Measurements from ENCODE around the gene SPATA22. TPM values are rescaled to one million over a fixed set of nuclear protein-coding genes. Genes with fewer than 3 reads are reported as not detected.
"Not testable (repeated sequence)": the region's sequence is repeated elsewhere in the genome, so short reads cannot be mapped to it uniquely, and the experiment has no call there.

SPATA22 gene
- total RNA-seq (2014; rRNA removed), result not detected in 2 replicates
- not detected for polyA plus RNA-seq (2012)

DNA sequence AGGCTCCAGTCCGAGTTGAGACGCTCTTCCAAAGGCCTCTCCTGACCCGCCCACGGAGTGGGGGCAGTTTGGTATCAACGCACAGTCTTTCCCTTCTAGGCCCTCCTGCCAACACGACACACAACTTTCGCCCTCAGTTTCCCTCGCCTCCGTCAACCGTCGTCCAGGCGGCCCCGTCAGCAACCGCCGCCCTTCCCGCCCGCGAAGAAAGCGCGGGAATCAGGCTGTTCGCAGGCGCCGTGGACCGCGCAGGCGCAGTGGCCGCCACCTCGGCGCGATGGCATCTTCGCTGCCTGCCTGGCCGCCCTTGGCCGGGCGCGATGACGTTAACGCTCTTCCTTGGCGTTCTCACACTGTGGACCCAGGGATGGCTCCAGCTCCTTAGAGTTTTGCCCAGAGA, at the start of gene SPATA22:
Gene SPATA22 (minus strand): TSS at position 221 of the 400 bp plus-strand sequence. CDS start 2,494 bp downstream, outside the sequence.
- DNase-seq (ENCODE audit: low read depth), result no peak

DNA sequence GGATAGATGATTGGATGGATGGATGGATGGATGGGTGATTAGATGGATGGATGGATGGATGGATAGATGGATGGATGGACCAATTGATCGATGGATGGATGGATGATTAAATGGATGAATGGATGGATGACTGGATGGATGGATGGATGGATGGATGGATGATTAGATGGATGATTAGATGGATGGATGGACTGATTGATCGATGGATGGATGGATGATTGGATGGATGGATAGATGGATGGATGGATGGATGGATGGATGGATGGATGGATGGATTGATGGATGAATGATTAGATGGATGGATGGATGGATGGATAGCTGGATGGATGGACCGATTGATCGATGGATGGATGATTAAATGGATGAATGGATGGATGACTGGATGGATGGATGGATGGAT, 47.9 kb upstream of the SPATA22 start:
- not testable (repeated sequence) for DNase-seq (ENCODE audit: low read depth)

DNA sequence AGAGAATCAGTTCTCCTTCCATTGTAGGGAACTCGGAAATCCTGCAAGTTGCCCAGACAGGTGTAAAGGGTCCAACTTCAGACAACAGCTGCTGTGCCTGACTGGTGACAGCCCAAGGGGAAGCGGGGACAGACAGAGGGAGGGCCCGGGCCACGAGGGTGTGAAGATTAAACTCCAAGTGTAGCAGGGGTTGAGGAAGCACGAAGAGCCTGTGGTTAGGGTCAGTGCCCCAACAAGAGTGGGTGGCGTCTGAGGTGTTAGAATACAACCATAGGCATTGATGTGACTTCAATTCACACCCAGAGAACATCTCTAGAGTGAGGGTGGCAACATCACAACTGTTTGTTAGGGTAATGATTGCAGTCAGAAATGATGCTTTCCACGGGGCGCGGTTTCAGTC, 43.3 kb upstream of the SPATA22 start:
- no peak for DNase-seq (ENCODE audit: low read depth)

DNA sequence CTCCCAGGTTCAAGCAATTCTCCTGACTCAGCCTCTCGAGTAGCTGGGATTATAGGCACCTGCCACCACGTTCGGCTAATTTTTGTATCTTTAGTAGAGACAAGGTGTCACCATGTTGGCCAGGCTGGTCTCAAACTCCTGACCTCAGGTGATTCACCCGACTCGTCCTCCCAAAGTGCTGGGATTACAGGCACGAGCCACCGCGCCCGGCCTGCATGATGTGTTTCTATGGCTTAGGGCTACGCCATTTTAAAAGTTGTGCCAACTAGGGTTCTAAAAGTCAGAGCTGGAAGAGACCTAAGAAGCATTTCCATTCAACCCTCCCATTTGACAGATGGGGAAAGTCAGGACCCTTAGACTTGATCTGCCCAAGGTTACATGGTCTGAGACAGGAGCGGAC, 42.5 kb upstream of the SPATA22 start:
- DNase-seq (ENCODE audit: low read depth), result not testable (repeated sequence)

DNA sequence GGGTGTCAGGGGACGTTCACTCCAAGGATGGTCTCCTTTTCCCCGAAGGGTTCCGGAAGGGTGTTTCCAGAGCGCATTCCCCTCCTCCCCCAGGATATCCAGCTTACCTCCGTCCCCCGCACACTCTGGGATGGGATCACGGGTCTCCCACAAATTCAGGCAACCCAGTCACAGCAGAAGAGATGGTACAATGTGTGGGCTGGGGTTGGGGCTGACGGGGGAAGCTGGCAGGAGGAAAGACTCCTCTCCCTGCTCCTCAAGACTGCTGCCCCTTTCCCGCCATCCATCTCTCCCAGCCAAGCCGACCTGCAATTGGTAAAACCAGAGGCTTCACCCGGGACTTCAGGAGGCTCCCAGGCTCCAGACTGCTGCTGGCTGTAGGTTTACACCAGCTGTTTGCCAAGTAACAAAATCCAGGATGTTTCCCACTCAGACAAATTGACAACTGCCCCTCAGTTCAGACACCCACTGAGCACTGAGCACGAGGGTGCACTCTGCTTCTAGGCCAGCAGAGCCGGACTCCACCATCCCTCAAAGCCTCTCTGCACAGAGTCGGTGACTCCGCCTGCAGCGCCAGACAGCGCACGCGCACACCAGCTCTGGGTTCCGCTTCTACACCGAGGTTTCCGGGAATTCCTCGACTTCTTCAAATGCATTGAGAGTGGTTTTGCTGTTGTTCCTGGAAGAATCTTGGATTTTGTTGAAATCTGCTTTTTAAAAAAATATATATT, 41.9 kb upstream of the SPATA22 start:
- no peak for DNase-seq (ENCODE audit: low read depth)

GRCh38 chr17:3512505-3513171, 41.0 kb upstream of the SPATA22 start:
- peak; percentile 18 for DNase-seq (ENCODE audit: low read depth)

GRCh38 chr17:3511852-3512504, 40.4 kb upstream of the SPATA22 start:
- no peak for DNase-seq (ENCODE audit: low read depth)

DNA sequence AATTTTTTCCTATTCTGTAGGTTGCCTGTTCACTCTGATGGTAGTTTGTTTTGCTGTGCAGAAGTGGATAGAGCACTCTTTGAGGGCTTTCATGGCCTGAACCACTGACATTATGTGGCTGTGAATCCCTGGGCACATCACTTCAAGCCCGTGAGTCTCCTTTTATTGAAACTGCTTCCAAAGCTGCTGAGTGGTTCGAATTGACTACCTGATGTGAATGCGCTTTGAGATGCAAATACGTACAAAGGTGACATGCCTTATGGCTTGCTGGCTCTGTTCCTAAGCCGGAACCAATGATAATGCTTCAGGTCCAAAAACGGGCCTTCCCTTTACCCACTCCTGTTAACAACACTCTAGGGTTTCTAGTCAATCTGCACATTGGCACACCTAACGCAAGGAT, 38.5 kb upstream of the SPATA22 start:
- DNase-seq (ENCODE audit: low read depth), result no peak

DNA sequence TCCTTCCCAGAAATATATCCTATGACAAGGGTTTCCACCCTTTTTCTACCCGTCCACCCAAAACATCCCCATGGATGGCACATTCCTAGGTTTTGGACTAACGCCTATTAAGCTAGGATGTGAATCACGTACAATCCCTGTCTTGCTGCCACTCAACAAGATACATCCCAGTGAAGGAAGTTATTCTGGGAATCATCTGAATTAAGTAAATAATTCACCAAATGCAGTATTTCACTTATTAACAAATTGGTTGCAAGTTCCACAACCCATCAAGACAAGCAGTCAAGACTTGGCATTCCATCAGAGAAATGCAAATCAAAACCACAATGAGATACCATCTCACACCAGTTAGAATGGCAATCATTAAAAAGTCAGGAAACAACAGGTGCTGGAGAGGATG, 36.2 kb upstream of the SPATA22 start:
- no peak for DNase-seq (ENCODE audit: low read depth)

- DNase-seq (ENCODE audit: low read depth), result no peak
These were observed 35.5 kb upstream of the SPATA22 start for GRCh38 chr17:3507071-3507470.

- no peak for DNase-seq (ENCODE audit: low read depth)
These were observed 34.4 kb upstream of the SPATA22 start for GRCh38 chr17:3506054-3506453.

- no peak for DNase-seq (ENCODE audit: low read depth)
These were observed 33.4 kb upstream of the SPATA22 start for GRCh38 chr17:3505008-3505407.

DNA sequence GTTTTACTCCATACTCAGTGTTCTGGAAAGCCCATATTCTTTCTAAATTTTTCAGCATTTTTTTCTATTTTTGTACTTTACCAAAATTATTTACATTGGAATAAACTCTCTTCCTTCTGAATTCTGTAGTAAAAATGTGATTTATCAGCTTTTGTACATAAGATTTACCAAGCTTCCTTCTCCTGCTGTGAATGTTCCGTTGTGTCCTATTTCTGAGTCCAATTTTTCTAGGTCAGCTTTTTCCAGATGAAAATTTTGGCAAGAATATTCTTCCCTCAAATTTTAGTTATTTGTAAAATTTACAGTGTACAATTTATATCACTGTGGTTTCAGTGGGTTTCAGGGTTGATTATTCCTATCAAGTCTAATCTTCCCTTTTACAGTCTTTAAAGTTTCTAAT, 31.7 kb upstream of the SPATA22 start:
- no peak for DNase-seq (ENCODE audit: low read depth)

DNA sequence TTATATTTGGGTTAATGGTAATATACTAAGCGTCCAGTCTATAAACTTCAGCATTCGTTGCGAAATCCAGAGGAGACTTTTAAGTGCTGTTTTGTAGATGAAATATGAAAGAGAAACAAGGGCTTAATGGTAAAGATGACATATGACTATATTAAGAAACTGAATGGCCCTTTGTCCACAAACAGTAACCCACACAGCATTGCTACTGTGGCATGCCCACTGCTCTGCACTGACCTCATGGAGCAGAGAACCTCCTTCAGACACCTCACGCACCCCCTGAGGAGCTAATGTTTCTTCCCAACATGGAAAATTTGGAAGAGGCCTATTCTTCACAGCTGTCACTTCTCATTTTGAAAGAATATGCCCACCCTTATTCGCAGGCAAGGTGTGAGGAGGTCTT, 30.8 kb upstream of the SPATA22 start:
- DNase-seq (ENCODE audit: low read depth), result no peak

GRCh38 chr17:3501344-3501743, 29.7 kb upstream of the SPATA22 start:
- DNase-seq (ENCODE audit: low read depth), result no peak

- no peak for DNase-seq (ENCODE audit: low read depth)
These were observed 25.5 kb upstream of the SPATA22 start for GRCh38 chr17:3497101-3497500.

DNA sequence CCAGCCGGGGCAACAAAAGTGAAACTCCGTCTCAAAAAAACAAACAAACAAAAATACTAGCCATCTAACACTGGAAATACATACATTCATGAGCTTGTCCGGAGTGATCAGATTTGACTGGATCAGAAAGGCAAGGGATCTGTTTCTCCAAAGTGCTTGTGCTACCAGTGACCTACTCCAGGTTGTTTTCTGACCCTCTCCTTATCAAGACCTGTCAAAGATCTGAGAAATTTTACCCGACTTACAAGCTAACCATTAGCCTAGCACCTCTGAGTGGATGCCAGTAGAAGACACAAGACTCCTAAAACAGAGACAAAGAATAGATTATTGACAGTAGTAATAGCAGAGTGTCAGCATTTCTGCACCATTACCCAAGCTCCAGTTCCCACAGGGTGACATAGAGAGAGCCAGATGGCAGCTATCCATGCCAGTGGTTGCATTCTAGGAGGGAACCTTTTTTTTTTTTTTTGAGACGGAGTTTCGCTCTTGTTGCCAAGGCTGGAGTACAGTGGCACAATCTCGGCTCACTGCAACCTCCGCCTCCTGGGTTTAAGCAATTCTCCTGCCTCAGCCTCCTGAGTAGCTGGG, 14.0 kb upstream of the SPATA22 start:
- DNase-seq (ENCODE audit: low read depth), result no peak

DNA sequence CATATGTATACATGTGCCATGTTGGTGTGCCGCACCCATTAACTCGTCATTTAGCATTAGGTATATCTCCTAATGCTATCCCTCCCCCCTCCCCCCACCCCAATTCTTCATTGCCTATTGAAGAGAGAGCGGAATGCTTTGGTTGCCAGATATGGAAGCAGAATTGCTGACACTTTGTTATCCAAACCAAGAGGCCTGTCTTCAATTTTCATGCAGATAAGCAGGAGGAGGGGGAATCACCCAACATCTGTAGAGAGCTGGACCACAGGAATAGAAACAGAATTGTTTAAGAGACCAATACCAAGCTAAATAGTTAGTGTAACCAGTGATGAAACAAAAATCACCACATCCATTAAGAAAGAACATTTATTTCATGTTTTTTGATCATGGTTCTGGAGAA, 11.2 kb upstream of the SPATA22 start:
- no peak for DNase-seq (ENCODE audit: low read depth)

DNA sequence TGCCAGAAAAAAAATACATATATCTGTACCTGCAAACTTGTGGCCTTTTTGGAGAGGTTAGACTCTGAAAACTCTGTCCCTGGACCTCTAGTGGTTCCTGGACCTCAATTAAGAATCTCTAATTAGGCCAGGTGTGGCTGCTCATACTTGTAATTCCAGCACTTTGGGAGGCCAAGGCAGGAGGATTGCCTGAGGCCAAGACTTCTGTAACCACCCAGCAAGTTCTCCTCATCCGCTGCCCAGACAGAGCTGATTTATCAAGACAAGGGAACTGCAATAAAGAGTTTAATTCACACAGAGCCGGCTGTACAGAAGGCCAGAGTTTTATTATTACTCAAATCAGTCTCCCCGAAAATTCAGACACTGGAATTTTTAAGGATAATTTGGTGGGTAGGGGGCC, 8.4 kb upstream of the SPATA22 start:
- DNase-seq (ENCODE audit: low read depth), result no peak

DNA sequence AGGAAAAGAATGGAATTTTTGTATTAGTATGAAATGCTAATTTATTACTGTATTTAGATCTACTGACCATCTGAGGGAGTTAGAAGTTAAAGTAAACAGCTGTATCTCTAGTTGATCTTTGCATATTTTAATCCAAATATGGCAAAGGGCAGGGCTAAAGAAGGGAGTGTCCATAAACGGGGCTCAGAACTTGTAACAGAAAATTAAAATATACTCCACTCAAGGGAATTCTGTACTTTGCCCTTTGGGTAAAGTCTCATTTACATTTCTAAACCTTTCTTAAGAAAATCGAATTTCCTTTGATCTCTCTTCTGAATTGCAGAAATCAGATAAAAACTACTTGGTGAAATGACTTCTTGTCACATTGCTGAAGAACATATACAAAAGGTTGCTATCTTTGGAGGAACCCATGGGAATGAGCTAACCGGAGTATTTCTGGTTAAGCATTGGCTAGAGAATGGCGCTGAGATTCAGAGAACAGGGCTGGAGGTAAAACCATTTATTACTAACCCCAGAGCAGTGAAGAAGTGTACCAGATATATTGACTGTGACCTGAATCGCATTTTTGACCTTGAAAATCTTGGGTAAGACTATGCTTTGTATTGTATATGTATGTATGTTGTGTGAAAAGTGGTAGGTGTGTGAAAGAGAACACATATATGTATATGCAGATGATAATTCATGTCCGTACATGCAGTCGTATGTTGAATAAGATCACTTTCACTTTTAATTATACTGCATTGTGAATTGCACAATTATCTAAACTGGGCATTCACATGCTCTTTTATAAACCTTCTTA, 4.4 kb upstream of the SPATA22 start, which contains the start of gene ASPA:
Gene ASPA (plus strand): TSS at position 186 of the 799 bp plus-strand sequence. CDS start 163 bp downstream, at position 349.
- peak; percentile 20 for DNase-seq (ENCODE audit: low read depth)

DNA sequence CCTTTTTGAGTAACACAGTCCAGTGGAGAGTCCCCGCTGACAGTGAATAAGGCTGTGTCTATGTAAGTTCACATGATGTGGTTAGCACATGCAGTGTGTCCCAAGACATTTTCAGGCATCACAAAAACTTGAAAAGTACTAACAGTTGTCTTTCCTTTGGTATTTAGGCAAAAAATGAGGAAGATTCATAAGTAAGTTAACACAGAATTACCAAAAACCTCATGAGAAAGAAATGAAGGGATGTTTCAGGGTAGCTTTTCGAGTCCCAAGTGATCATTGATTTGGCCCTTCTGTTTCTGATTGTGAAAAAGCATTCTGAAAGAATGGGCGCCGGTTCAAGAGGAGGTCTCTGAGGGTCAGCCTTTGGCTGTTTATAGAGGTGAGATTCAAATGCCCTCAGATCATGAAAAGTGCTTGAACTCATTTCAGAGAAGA, 3.6 kb upstream of the SPATA22 start:
- DNase-seq (ENCODE audit: low read depth), result no peak
